ENCODE measurements around the gene PFDN2.

DNA sequence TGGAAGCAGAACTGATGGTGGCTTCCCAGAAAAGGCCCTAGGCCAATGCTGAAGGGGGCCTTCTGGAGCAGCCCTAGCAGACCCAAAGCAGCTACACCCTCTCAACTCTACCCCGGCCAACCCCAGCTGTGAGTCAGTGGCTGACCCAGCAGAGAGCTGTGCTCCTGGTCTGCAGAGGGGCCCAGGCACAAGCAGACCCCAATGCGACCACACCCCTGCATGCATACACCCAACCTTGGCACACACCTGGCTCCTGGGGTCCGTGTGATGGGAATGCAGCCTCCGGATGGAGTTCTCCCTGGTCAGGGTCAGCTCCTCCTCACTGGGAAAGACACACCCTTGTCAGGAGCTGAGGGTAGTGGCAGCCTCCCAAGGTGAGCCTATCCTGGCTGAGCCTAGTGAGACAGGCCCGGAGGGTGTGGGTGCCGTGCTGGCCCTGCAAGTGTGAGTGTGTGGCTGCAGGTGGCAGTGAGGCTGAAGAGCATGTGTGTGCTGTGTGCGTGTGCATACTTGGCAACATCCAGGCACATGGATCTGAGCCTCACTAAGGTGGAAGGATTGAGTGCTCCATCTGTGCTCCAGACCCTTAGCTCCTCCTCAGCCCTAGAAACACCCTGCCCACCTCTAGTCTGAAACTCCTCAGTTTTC lies 44.2 kb downstream of the PFDN2 start:
- TF ChIP-seq LEF1 (IDR thresholded peaks at IDR 0.05; ENCODE audit: borderline replicate concordance) (no peak), ELF4 (IDR thresholded peaks at IDR 0.05) (no peak), ZNF384 (IDR thresholded peaks at IDR 0.05) (no peak), FOXM1 (IDR thresholded peaks at IDR 0.05; ENCODE audit: borderline replicate concordance) (no peak), BHLHE40 (IDR thresholded peaks at IDR 0.05; ENCODE audit: borderline replicate concordance) (no peak), SP1 (IDR thresholded peaks at IDR 0.05) (no peak), FOXA1 (IDR thresholded peaks at IDR 0.05) (no peak)
- TF ChIP-seq, protein P1, sequence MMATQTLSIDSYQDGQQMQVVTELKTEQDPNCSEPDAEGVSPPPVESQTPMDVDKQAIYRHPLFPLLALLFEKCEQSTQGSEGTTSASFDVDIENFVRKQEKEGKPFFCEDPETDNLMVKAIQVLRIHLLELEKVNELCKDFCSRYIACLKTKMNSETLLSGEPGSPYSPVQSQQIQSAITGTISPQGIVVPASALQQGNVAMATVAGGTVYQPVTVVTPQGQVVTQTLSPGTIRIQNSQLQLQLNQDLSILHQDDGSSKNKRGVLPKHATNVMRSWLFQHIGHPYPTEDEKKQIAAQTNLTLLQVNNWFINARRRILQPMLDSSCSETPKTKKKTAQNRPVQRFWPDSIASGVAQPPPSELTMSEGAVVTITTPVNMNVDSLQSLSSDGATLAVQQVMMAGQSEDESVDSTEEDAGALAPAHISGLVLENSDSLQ (IDR thresholded peaks at IDR 0.05), result no peak
